ENCODE data around the gene ADPRH.
A peak's percentile ranks its signal among the peaks of the same experiment; 100 is the strongest.

The ADPRH gene

DNA sequence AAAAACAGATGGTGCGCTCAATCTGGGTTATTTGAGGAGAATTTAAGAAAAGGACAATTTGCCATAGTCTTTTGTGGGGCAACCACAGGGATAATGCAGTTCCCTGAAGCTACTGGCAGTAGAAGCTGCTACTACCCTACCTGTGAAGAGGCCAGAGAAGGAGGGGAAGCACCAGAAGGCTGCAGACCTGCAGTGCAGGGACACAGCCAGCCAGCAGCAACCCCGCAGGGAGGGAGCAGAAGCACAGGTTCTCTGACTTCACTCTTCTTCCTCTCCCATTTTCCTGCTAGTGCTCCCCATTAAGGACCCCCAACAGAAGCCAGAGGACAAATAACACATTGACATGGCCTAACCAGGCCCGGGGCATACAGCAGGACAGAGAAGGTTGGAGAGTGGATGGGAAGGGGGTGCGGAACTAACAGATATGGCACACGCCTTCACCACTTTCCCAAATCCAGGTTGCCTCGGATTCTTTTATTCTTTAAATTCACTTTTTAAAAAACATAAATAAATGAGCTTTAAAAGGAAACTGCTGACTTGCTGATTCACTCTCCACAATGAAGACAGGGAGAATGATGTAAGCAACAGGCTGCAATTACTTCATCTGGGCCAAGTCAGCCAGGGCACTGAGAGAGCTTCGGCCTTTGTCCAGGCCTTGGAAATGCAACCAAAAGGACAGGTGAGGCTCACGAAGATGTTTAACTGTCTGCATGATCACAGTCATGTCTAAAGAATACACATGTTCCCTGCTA is 51.0 kb downstream of the ADPRH start:
- peak; percentile 68 for DNase-seq (ENCODE audit: low spot score)

DNA sequence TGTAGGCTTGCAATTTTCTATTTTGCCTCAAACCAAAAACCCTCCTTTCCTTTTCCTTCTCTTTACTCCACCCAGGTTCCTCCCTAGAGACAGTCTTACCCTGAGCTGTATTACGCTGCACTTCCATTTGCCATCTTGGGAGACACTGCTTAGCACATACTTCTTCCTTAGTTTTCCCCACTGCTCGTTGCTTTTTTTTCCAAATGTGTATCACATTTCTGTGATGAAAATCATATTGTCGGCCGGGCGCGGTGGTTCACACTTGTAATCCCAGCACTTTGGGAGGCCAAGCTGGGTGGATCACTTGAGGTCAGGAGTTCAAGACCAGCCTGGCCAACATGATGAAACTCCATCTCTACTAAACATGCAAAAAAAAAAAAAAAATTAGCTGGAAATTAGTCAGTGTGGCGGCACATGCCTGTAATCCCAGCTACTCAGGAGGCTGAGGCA is 51.6 kb downstream of the ADPRH start:
- no peak for DNase-seq (ENCODE audit: low spot score)

DNA sequence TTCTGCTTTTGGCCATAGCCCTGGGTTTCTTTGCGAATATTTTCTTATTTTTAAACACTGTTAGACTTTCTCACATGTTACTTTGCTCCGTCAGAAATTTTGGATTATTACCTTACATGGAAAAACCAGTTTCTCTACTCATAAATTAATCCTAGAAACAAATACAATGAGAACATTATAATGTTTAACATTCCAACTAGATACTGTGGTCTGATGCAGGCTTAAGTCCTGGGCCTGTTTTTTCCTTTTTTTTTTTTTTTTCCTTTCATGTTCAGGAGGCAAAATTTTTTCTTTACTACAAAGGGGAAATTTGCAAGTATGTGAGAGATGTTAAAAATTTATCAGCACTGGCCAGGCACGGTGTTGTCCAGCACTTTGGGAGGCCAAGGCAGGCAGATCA is 52.2 kb downstream of the ADPRH start:
- no peak for DNase-seq (ENCODE audit: low spot score)

DNA sequence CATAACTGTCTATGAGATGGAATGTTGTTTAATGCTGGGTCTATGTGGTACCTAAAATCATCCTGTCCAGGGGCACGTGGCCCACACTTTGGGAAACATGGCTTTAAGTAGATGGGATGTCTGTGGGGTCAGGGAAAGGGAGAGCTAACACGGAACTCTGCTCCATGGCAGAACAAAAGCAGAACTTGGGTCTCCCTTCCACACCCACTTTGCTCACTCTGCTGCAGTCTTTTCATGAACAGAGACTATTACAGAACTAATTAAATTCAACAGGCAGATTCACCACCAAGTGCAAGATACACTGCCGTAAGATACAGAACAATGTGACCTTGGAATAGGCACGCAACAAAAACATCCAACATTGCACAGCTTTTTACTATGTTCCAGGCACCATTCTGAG is 52.9 kb downstream of the ADPRH start:
- DNase-seq (ENCODE audit: low spot score): no peak

DNA sequence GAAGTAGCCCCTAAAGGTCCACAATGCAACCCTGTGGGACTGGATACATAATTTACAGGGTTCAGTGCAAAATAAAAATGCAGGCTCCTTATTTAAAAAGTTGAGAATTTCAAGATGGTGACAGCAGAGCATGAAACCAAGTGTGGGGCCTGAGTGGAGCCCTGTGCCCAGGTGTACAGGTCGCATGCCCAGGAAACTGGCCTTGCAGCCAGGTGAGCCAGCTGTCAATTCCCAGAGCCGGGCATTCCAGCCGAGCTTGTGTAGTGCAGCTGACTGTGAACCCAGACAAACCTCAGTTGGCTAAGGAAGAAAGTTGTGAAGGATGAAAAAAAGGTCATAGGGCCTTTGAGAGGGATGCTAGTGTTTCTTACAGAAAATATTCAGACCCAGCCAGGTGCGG is 53.5 kb downstream of the ADPRH start:
- DNase-seq (ENCODE audit: low spot score): no peak

DNA sequence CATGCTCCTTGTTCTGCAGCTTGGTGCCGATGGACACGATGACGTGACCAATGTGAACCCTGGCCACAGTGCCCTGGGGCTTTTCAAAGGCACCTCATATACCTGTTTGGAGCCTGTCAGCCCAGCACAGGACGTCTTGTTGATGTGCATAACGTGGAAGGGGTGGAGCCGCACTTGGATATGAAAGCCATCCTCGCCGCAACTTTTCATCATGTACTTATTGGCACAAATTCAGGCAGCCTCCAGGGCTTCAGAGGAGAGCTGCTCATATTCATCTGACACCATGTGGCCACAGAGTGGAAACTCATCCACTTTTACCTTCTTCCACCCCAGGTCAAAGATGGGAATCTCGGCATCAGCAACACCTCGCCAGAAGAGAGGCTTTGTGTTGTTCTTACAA is 56.4 kb downstream of the ADPRH start:
- no peak for DNase-seq (ENCODE audit: low spot score)

DNA sequence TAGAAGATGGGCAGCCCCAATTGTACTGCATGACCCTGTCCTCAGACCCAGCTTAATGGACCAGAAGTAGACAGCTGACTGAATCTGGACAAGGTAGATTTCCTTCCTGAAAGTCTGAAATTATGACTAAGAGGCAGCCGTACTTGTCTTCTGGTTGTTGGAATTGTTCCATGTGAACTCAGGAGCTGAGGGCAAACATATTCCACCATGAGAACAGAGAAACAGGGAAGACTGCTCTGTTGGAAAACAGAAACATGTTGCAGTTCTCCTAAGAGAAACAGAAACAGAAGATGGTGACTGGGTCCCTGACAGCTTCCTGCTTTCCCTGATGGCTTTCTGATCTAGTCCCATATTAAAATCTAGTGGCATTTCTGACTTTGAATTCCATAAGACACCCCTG is 57.0 kb downstream of the ADPRH start:
- no peak for DNase-seq (ENCODE audit: low spot score)

DNA sequence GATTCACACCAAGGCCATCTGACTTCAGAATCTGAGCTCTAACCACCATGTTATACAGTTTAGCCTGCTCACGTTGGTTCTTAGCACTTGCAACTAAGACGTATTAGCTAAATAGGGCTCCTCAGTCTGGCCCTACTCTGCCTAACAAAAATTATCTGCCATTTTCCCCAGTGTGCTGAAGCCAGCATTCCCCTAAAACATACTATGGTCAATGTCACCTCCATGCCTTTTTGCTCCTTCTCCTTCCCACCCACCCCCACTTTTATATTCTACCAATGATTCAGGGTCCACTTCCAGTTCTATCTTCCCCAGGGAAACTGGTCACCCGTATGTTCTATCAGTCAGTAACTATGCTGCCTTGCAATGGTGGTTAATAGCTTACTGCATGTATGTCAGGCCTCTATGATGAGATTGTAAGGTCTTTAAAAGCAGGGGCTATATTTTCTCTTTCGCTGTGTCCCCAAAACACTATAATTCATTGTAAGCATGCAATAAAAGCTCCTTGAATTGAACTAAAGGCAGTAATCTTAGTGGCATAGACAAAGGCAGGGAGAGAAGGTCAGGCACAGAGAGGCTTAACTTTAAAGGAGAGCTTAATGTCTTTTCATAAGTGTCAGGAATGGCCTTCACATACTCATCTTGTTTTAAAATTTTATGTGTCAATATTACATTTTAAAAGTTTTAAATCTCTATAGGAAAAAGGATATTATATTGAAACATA is 57.8 kb downstream of the ADPRH start:
- DNase-seq (ENCODE audit: low spot score): no peak

DNA sequence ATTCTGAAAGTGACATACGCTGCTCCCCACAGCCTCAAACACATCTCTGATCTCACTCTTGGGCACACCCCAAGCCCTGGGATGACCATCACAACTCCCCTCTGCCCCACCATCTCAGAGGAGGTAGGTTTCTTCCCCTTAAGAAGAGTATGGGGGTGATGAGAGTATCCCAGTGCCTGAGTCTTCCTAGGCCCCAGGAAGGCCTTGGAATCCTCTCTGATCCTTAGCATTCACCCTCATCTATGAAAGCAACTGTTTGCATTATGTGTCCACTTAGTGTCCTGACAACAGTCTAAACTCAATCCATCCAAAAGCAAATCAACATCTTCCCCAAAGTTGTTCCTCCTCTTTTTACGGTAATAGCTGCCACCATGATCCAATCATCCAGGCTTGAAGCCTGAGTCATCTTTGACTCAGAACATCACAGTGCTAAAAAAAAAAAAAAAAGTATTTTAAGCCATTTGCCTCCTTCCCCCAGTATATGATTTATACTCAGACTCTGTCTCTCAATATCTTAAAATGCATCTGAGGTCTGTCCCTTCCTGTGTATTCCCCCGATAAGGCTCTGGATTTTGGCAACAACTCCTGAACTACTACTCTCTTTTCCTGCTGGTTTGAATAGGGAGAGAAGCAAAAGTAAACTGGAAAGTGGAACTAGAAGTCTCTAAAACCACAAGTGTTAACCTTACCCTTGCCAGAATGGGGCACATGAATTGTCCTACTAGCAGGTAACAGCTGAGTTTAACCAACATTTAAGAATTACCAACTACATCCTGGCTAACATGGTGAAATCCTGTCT is 58.6 kb downstream of the ADPRH start:
- peak; percentile 69 for DNase-seq (ENCODE audit: low spot score)

All from AG08396 (cell line).